Natural killer cell (primary cell): ENCODE results near the gene ABCC1. TPM values are rescaled to one million over a fixed set of nuclear protein-coding genes. Genes with fewer than 3 reads are reported as not detected.

Experiments
- ATAC-seq, 3 donors: fragments of 150-1000 bp in 2 of 3; fragments of 200-7000 bp in 1 of 3; cut with Tn5 transposase; 1 replicate in 1 of 3; 2 replicates in 2 of 3; pipeline ENCODE4 v1.10.0; 2021; ENCODE audit warnings: mild to moderate bottlenecking in 2 of 3, moderate library complexity in 2 of 3
- DNase-seq, 2 donors: peaks; one replicate each; pipeline versions ENCODE4 v3.0.0 to v3.0.0-alpha.2; 2013 to 2021; ENCODE audit warnings: mixed read lengths in 1 of 2
- H3K27ac ChIP-seq: one replicate; pipeline ENCODE4 v1.5.1; 2013; ENCODE audit warnings: mild to moderate bottlenecking, low read length
- H3K27me3 ChIP-seq: one replicate; pipeline ENCODE4 v1.6.1; 2013; ENCODE audit warnings: low read length; ENCODE audit not compliant: control insufficient read depth, insufficient read depth
- H3K36me3 ChIP-seq: one replicate; pipeline ENCODE4 v1.6.1; 2013; ENCODE audit warnings: low read length; ENCODE audit not compliant: control insufficient read depth, insufficient read depth
- H3K4me1 ChIP-seq: one replicate; pipeline ENCODE4 v1.6.1; 2013; ENCODE audit warnings: low read length; ENCODE audit not compliant: control insufficient read depth, insufficient read depth
- H3K4me3 ChIP-seq: one replicate; pipeline ENCODE4 v1.5.1; 2013; ENCODE audit warnings: low read length
- H3K9me3 ChIP-seq: one replicate; pipeline ENCODE4 v1.6.1; 2013; ENCODE audit warnings: low read length; ENCODE audit not compliant: control insufficient read depth, insufficient read depth
- H3K27ac Mint-ChIP-seq, 2 donors: one replicate each; pipeline ENCODE4 v1.8.0; 2022; ENCODE audit warnings: mild to moderate bottlenecking in 2 of 2, mixed read lengths in 2 of 2, moderate library complexity in 1 of 2
- H3K27me3 Mint-ChIP-seq, 2 donors: one replicate each; pipeline ENCODE4 v1.8.0; 2022; ENCODE audit warnings: low read depth in 2 of 2, mixed read lengths in 2 of 2
- H3K36me3 Mint-ChIP-seq: one replicate; pipeline ENCODE4 v1.8.0; 2022; ENCODE audit warnings: mixed read lengths
- H3K4me1 Mint-ChIP-seq, 2 donors: one replicate each; pipeline ENCODE4 v1.8.0; 2022; ENCODE audit warnings: mixed read lengths in 2 of 2
- H3K4me3 Mint-ChIP-seq: one replicate; pipeline ENCODE4 v1.8.0; 2022; ENCODE audit warnings: mild to moderate bottlenecking, moderate library complexity, mixed read lengths
- H3K9me3 Mint-ChIP-seq, 2 donors: one replicate each; pipeline ENCODE4 v1.8.0; 2022; ENCODE audit warnings: mixed read lengths in 2 of 2
- WGBS: methylation state at CpG from one replicate; pipeline ENCODE4 v1.1.7; 2013; ENCODE audit warnings: missing lambda C conversion rate; ENCODE audit not compliant: insufficient coverage; 5-methylcytosine and 5-hydroxymethylcytosine counted together
- intact Hi-C: fragments of 100-400 bp; cut with micrococcal nuclease; formaldehyde crosslinking; loops from one replicate; pipeline ENCODE4 v1.14.2; 2022
- total RNA-seq, 4 donors: library from RNA; stranded (reverse); fragments of 120-200 nt in 1 of 4; gene quantifications; one replicate each; pipeline versions ENCODE4 v1.2.3 to v1.2.4, GENCODE V29; 2013 to 2022
- TF ChIP-seq, protein P1 (sequence below): fragments of 200-600 bp; IDR thresholded peaks from one replicate; pipeline ENCODE4 v1.8.0; 2022; ENCODE audit warnings: antibody characterized with exemption

The ABCC1 gene
- total RNA-seq, 3 donors from 2014 or later (not counting 1 experiment from before 2014, with no cell fraction given) = 24.5 to 53.9 (median 27.9) TPM

DNA sequence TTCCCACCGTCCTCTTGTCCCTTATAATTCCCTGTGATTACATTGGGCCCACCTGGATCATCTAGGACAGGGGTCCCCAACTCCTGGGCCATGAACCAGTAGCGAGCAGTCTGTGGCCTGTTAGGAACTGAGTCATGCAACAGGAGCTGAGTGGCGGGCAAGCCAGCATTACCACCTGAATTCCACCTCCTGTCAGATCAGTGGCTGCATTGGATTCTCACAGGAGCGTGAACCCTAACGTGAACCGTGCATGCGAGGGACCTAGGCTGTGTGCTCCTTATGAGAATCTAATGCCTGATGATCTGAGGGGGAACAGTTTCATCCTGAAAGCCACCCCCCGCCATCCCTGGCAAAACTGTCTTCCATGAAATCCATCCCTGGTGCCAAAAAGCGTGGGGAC, 36.8 kb downstream of the ABCC1 start:
- Mint-ChIP-seq H3K4me3 (no peak overlapping the region), H3K27ac (no peak overlapping the region), H3K9me3 (peaks cover 2 to 6% of the 10 kb centered on the region in 2 donors), H3K27me3 (no peaks in the 10 kb centered on the region), H3K4me1 (peaks cover 22 to 58% of the 10 kb centered on the region in 2 donors), H3K36me3 (peaks cover 11% of the 10 kb centered on the region)
- Histone ChIP-seq H3K27ac (no peak overlapping the region), H3K36me3 (peaks cover 1% of the 10 kb centered on the region), H3K27me3 (no peaks in the 10 kb centered on the region), H3K4me1 (peaks cover 12% of the 10 kb centered on the region), H3K4me3 (no peak overlapping the region), H3K9me3 (peaks cover 16% of the 10 kb centered on the region)
- ATAC-seq (no peak), DNase-seq (no peak)
- TF ChIP-seq, protein P1, sequence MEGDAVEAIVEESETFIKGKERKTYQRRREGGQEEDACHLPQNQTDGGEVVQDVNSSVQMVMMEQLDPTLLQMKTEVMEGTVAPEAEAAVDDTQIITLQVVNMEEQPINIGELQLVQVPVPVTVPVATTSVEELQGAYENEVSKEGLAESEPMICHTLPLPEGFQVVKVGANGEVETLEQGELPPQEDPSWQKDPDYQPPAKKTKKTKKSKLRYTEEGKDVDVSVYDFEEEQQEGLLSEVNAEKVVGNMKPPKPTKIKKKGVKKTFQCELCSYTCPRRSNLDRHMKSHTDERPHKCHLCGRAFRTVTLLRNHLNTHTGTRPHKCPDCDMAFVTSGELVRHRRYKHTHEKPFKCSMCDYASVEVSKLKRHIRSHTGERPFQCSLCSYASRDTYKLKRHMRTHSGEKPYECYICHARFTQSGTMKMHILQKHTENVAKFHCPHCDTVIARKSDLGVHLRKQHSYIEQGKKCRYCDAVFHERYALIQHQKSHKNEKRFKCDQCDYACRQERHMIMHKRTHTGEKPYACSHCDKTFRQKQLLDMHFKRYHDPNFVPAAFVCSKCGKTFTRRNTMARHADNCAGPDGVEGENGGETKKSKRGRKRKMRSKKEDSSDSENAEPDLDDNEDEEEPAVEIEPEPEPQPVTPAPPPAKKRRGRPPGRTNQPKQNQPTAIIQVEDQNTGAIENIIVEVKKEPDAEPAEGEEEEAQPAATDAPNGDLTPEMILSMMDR = no peak
- WGBS = 95% methylated on average over 9 of the region's 9 CpGs
- intact Hi-C loops = no loop called here

DNA sequence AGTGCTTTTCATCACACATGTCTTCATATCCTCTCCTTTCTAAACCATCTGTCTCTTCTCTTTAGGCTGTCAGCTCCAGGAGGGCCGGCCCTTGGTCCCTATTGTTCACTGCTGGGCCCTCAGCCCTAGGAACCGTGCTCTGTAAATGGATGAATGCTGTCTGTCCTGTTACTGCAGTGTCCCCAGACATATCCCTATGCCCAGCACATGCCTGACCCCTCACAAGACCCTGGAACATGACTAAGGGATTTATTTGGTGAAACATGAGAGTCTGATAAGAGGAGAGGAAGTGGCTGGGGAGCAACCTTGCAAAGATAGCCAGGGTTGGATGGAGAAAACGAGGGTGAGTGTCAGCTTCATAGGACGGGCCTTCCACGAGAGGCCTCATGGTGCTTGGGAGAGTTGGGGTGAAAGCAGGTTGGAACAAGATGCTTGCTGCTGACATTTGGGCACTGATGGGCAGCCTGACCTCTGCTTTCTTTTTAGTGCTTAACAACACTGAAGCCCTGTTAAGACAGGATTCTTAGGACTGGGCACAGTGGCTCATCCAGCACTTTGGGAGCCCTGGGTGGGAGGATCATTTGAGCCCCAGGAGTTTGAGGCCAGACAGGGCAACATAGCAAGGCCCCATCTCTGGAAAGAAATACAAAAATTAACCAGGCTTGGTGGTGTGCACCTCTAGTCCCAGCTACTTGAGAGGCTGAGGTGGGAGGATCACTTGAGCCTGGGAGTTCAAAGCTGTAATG, 39.0 kb downstream of the ABCC1 start:
- no peaks in the 10 kb centered on the region for H3K9me3 ChIP-seq
- no peaks in the 10 kb centered on the region for H3K36me3 Mint-ChIP-seq
- no peak overlapping the region for H3K27ac ChIP-seq
- peaks cover 22 to 62% of the 10 kb centered on the region in 2 donors for H3K4me1 Mint-ChIP-seq
- no peaks in the 10 kb centered on the region for H3K36me3 ChIP-seq
- H3K27me3 Mint-ChIP-seq = no peaks in the 10 kb centered on the region
- peak overlapping the region; percentile 28 to 37 for H3K27ac Mint-ChIP-seq
- H3K4me3 Mint-ChIP-seq = no peak overlapping the region
- H3K27me3 ChIP-seq = no peaks in the 10 kb centered on the region
- WGBS = 72% methylated on average over 5 of the region's 5 CpGs
- no peaks in the 10 kb centered on the region for H3K9me3 Mint-ChIP-seq
- TF ChIP-seq, protein P1 = no peak
- DNase-seq (no peak), ATAC-seq (peak in 2 of 3 donors; percentile 18 to 63)
- H3K4me3 ChIP-seq = no peak overlapping the region
- intact Hi-C loops = no loop called here
- H3K4me1 ChIP-seq = peaks cover 12% of the 10 kb centered on the region

DNA sequence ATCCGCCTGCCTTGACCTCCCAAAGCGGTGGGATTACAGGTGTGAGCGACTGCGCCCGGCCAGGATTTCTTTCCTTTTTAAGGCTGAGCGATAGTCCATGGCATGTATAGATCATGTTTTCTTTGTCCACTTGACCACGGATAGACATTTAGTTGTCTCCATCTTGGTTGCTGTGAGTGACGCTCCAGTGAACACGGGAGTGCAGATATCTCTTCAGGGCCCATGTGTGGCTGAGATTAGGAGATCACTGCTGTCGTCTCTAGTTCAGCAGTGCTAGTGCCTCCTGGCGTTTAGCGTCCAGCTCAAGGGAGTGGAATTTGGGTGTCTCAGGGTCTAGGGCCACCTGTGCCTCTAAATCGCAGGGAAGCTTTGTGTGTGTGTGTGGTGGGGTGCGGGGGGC, 41.5 kb downstream of the ABCC1 start:
- no peak for ATAC-seq
- intact Hi-C loops = no loop called here

More for the DNA sequence above, 41.5 kb downstream of the ABCC1 start:
- TF ChIP-seq, protein P1 = no peak
- no peaks in the 10 kb centered on the region for H3K27me3 Mint-ChIP-seq
- no peaks in the 10 kb centered on the region for H3K36me3 Mint-ChIP-seq
- no peak overlapping the region for H3K27ac Mint-ChIP-seq
- no peak for DNase-seq
- WGBS = 95% methylated on average over 12 of the region's 14 CpGs
- no peaks in the 10 kb centered on the region for H3K36me3 ChIP-seq
- no peaks in the 10 kb centered on the region for H3K9me3 ChIP-seq
- peaks cover 12% of the 10 kb centered on the region for H3K4me1 ChIP-seq
- peaks cover 22 to 53% of the 10 kb centered on the region in 2 donors for H3K4me1 Mint-ChIP-seq
- no peak overlapping the region for H3K4me3 Mint-ChIP-seq
- H3K27ac ChIP-seq = no peak overlapping the region
- no peaks in the 10 kb centered on the region for H3K9me3 Mint-ChIP-seq
- no peak overlapping the region for H3K4me3 ChIP-seq
- no peaks in the 10 kb centered on the region for H3K27me3 ChIP-seq
